GM12865 (cell line): ENCODE data around the gene ZNF892.

Experiments used
- DNase-seq: peaks from one replicate; pipeline ENCODE4 v3.0.0; 2010; ENCODE audit warnings: low read depth
- H3K4me3 ChIP-seq: 2 replicates; pipeline ENCODE4 v1.5.1; 2011; ENCODE audit warnings: mild to moderate bottlenecking, low read depth, low read length, control low read depth
- CTCF ChIP-seq: IDR thresholded peaks from 2 replicates; pipeline ENCODE4 v1.5.1; 2011; ENCODE audit warnings: low read length, control low read depth, low read depth, inconsistent platforms; ENCODE audit not compliant: insufficient read depth; ENCODE audit errors: missing control alignments

The ZNF892 gene

GRCh38 chr2:95207111-95207961, at the start of gene ZNF892:
Gene ZNF892 (plus strand): TSS chr2:95207521. CDS start chr2:95207816, 295 bp downstream.
- TF ChIP-seq CTCF, result peak; percentile 56
- peak; percentile 88 for DNase-seq
- H3K4me3 ChIP-seq, result peak within 1 kb of the TSS; percentile 61

GRCh38 chr2:95158441-95158840, 48.9 kb upstream of the ZNF892 start:
- peak overlapping the region; percentile 84 for H3K4me3 ChIP-seq
- DNase-seq, result no peak
- no peak for TF ChIP-seq CTCF

GRCh38 chr2:95158891-95159619, 48.3 kb upstream of the ZNF892 start:
- peak; percentile 45 for DNase-seq
- peak overlapping the region; percentile 84 for H3K4me3 ChIP-seq
- no peak for TF ChIP-seq CTCF

GRCh38 chr2:95159690-95160449, 47.5 kb upstream of the ZNF892 start, which contains the start of gene ZNF514:
Gene ZNF514 (minus strand): TSS chr2:95159848. CDS start chr2:95153253, 6,595 bp downstream.
- peak; percentile 88 for DNase-seq
- no peak for TF ChIP-seq CTCF
- H3K4me3 ChIP-seq, result peak within 1 kb of the TSS; percentile 84

DNA sequence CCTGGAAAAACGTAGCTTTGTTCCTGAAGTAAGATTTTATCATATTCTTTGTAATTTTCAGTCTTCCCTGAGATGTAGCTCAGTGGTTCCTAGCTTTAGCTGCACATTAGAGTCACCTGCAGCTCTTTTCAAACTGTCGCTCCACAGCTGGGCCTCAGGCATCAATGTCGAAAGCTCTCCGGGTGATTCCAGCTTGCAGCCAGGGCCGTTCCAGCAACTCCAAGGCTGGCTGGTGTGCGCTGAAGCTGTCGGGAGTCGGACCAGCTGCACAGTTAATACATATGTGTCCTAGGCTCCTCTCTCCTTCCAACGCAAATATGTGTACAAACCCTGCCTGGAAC, 42.3 kb upstream of the ZNF892 start:
- H3K4me3 ChIP-seq, result peak overlapping the region; percentile 66
- no peak for DNase-seq
- no peak for TF ChIP-seq CTCF

DNA sequence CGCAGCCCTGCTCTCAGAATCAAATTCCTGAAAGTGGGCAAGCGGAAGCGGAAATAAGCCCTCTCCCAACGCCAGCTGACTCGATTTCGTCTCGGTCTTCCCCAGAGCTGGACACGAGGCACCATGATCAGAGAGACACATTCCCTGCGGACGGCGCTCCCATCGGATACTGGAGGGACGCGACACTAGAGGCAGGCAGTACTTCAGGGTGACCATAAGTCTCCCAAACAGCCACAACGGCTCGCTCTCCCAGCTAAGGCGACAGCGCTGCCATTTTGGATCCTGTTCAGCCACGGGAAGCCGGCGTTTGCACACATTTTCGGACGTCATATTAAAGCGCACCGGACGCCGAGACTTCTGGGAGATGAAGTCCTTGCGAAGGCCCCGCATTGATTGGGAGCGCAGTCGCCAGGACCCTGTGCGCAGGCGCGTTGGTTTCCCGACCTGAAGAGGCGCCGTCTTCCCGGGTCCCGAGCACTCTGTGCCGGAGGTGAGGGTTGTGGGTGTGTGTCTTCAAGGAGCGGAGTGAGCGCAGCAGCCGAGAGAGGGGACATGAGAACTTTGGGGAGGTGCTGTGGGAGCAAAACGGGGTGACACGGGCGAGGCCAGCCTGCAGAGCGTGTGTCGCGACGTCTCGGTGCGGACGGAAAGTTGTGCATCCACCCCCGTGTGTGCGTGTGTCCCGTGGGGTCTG, 41.8 kb upstream of the ZNF892 start, which contains the start of gene ZNF2:
TSS of gene ZNF2 (plus strand) at position 439 of the 694 bp plus-strand sequence. CDS start 10,418 bp downstream, outside the sequence.
- H3K4me3 ChIP-seq, result peak within 1 kb of the TSS; percentile 66
- TF ChIP-seq CTCF, result no peak
- DNase-seq, result peak; percentile 98
